GM21390 (cell line): ENCODE measurements around the gene DPH5.
"Not testable (repeated sequence)": the region's sequence is repeated elsewhere in the genome, so short reads cannot be mapped to it uniquely, and the experiment has no call there.

ENCODE experiments used
- ATAC-seq: cut with Tn5 transposase; IDR thresholded peaks from one replicate; pipeline ENCODE4 v1.9.1; 2021; ENCODE audit not compliant: unreplicated experiment

The DPH5 gene

GRCh38 chr1:101025657-101026429, at the start of gene DPH5:
Gene DPH5 (minus strand): TSS chr1:101025784. CDS start chr1:101025443, 341 bp downstream.
- peak; percentile 80 for ATAC-seq

GRCh38 chr1:101073836-101074235, 48.3 kb upstream of the DPH5 start:
- no peak for ATAC-seq

DNA sequence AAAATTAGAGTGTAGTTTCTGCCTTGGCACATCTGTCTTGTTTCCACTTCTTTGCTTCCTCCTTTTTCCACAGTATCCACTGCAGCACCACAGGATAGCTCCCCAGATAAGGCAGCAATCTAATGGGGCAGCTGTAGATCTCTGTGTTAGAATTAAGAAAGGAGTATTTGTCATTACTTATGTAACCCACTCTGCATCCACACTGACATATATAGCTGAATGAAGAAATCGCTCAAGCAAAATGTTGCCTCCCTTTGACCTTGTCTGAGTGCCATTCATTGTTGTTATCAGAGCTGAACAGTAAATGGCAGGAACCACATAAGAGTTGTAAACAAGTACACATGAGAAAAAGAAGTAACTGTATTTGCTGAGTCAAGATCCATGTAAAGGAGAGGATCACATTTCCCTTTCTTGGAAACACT, 45.9 kb upstream of the DPH5 start:
- ATAC-seq, result no peak

- ATAC-seq, result no peak
Observed at GRCh38 chr1:101069158-101069557, 43.6 kb upstream of the DPH5 start.

- ATAC-seq, result not testable (repeated sequence)
Observed at GRCh38 chr1:101066937-101067335, 41.4 kb upstream of the DPH5 start.

- no peak for ATAC-seq
Observed at GRCh38 chr1:101066260-101066936, 40.8 kb upstream of the DPH5 start.

DNA sequence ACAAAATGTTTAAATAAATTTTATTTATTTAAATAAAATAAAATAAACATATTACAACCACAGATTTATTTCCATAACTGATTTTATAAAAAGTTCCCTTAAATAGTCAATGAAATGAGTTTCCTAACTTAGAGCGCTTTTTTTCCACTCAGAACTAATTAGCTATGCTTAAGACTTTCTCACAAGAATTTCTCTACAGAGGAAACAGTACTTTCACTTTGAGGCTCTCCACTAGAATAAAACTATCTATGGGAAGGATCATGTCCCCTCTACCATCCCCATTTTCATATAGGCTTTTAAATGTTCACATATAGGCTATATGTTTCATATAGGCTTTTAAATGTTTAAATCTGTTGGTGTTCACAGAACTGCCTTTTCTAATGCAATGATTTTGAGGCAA, 40.0 kb upstream of the DPH5 start:
- no peak for ATAC-seq

- no peak for ATAC-seq
Observed at GRCh38 chr1:101064697-101065096, 39.1 kb upstream of the DPH5 start.

DNA sequence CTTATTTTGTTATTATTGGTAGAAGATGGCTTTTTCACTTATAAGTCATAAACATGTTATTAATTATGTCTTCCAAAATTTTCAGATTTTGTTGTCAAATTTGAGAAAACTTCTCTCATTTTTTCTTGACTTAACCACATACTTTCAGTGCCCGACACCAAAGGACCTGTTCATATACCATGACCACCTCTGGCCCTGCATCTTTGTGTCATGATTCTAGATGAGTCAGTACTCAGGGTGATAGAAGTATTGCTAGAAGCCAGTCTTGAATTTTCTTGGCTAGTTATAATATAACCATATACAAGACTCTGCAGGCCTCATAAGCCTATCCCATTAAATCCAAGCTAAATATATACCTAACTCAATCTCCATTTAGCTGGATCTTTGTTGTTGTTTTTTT, 35.4 kb upstream of the DPH5 start:
- ATAC-seq, result peak; percentile 62

DNA sequence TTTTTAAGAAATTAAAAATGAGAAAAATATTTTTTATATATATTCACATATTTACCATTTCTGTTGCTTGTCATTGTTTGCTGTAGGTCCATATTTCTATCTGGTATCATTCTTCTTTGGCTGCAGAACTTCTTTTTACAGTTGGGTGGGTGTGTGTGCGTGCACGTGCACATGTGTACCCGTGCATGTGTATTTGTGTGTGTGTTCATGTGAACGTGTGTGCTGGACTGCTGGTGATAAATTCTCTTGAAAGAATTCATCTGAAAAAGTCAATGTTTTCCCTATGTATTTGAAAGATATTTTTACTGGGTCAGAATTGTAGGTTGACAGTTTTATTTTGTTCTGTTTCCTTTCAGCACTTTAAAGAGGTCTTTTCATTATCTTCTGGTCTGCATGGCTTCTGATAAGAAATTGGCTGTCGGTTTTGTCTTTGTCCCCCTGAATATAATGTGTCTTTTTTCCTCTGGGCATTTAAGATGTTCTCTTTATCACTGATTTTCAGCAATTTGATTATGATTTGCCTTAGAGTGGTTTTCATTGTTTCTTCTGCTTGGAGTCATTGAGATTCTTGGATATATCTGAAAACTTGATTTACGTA, 34.5 kb upstream of the DPH5 start:
- ATAC-seq, result no peak

GRCh38 chr1:101055623-101056022, 30.0 kb upstream of the DPH5 start:
- no peak for ATAC-seq

DNA sequence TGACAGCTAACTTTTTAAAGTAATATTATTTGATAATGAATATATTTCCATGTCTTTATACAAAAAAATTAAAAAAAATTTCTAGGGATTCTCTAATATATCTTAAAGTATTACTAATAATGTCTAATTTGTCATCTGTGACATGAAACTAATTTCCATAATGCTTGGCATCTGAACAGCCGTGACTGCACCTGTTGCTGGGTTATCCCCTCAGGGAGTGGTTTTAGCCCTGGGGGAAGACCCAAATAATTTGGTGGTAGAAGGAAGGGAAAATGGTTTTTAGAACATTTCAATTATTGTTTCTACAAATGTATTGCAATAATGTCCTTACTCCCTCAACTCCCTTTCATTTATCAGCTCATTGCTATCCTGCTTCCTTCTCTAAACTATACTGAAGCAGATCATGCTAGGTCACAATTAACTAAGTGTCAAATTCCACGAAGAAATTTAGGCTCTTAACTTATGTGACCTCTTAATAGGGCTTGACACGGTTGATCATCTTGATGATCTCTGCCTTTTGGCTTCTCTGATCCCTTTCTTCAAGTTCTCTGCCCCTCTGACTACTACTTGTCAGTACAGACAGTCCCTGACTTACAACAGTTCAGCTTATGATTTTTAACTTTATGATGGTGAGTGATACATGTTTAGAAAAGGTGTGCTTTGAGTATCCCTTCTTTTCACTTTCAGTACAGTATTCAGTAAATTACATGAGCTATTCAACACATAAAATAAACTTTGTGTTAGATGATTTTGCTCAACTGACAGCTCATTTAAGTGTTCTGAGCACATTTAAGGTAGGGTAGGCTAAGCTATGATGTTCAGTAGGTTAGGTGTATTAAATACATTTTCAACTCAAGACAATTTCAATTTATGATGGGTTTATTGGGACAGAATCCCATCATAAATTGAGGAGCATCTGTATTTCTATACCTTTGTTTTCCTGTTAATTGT, 26.4 kb upstream of the DPH5 start:
- peak; percentile 82 for ATAC-seq

DNA sequence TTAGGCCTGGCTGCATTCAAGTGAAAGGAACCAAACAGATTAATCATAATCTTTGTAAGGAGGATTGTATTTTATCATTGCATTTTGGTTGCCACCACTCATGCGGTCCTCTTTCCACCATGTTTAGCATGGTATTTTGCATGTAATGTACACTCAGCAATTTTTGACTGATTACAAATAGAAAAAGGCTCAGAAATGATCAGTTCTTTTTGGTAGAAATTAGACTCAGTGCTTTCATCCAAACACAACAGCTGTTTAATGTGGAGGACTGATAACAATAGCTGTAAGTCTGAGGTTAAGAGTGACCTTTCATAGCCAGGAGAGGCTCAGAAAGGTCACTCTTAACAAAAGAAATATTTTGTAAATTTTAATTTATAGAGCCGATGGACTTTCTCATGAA, 25.3 kb upstream of the DPH5 start:
- no peak for ATAC-seq

- no peak for ATAC-seq
Observed at GRCh38 chr1:101044749-101045148, 19.2 kb upstream of the DPH5 start.

- no peak for ATAC-seq
Observed at GRCh38 chr1:101044259-101044658, 18.7 kb upstream of the DPH5 start.

DNA sequence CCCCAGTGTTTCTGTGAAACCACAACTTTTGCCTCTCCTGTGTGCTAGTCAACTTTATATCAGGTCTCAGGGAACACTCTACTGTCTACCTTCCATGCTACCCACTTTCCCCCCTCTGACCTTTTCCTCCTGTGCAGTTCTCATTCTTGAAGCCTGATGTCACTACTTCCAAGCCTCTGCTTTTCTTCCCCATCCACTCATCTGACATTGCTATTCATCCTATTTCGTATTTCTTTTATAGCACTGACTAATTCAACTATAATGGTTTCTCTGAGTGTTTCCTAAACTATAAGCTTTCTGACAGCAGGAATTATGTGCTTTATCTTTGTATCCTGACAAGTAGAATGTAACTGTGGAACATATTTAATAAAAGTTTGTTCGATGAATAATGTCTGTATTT, 18.2 kb upstream of the DPH5 start:
- ATAC-seq, result no peak

GRCh38 chr1:101041300-101041699, 15.7 kb upstream of the DPH5 start:
- ATAC-seq, result no peak

DNA sequence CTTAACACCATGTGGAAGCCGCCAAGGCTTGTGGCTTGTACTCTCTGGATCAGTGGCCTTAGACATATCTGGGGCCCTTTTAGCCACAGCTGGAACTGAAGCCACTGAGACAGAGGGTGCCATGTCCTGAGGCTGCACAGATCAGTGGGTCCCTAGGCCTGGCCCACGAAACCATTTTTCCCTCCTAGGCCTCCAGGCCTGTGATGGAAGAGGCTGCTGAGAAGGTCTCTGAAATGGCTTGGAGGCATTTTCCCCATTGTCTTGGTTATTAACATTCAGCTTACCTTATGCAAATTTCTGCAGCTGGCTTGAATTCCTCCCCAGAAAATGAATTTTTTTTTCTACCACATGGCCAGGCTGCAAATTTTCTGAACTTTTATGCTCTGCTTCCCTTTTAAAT, 15.1 kb upstream of the DPH5 start:
- ATAC-seq, result no peak

DNA sequence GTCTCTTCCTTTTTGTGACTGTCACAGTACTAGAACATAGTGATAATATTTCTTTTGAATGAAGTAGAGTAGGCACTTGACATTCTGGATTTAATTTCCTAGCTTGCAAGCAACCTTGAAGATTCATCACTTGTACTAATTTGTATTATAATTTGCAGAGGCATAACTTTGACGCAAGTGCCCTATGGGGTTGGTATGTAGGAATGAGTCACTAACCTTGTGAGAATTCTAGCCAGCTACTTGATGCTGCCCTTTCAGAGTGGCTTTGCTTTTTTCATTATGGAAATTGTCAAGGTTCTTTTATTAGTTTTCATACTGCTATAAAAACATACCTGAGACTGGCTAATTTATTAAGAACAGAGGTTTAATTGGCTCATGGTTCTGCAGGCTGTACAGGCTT, 13.7 kb upstream of the DPH5 start:
- ATAC-seq, result no peak

GRCh38 chr1:101037316-101037715, 11.7 kb upstream of the DPH5 start:
- ATAC-seq, result no peak

- no peak for ATAC-seq
Observed at GRCh38 chr1:101033017-101033416, 7.4 kb upstream of the DPH5 start.
